GM12878 (cell line): ENCODE measurements around the gene RPRD1B. TPM values are rescaled to one million over a fixed set of nuclear protein-coding genes. Genes with fewer than 3 reads are reported as not detected.

Experiments
- ATAC-seq: fragments of 200-7000 bp; cut with Tn5 transposase; 3 replicates; pipeline ENCODE4 v1.9.1; 2020; ENCODE audit warnings: mild to moderate bottlenecking, moderate library complexity
- BruUV-seq: library from RNA; stranded (reverse); fragments of 400-500 nt; replicated peaks from 2 replicates; lab custom pipeline; 2021; lab: Mats Ljungman, UMichigan
- CTCF ChIA-PET: fragments of 300-600 bp; sonication (Branson Sonifier 250); formaldehyde crosslinking; extraction: SDS; loops from one replicate; lab custom pipeline; 2021; ENCODE audit warnings: inconsistent platforms; lab: Yijun Ruan, JAX
- POLR2A ChIA-PET: fragments of 350-600 bp; formaldehyde crosslinking; extraction: SDS; loops from one replicate; lab custom pipeline; 2021; ENCODE audit warnings: inconsistent platforms; lab: Charles Lee
- RAD21 ChIA-PET: fragments of 300-600 bp; sonication (Branson Sonifier 250); formaldehyde crosslinking; loops from one replicate; lab custom pipeline; 2023; ENCODE audit warnings: antibody characterized with exemption; ENCODE audit not compliant: unreplicated experiment; lab: Charles Lee
- SMC1A ChIA-PET: fragments of 300-600 bp; sonication (Branson Sonifier 250); formaldehyde crosslinking; loops from one replicate; lab custom pipeline; 2023; ENCODE audit not compliant: unreplicated experiment, uncharacterized antibody; lab: Charles Lee
- DNase-seq: peaks from one replicate; pipeline ENCODE4 v3.0.0-alpha.2; 2011; ENCODE audit warnings: low read depth, low spot score
- FAIRE-seq: peaks from 3 replicates; lab custom pipeline; 2011; peaks lifted over from hg19 to GRCh38; lab: Jason Lieb, UNC
- H2AFZ ChIP-seq: 2 replicates; pipeline ENCODE4 v1.6.0; 2011; ENCODE audit warnings: low read depth, low read length, control low read depth; ENCODE audit not compliant: control insufficient read depth
- H3K27ac ChIP-seq: 2 replicates; pipeline ENCODE4 v1.5.1; 2011; ENCODE audit warnings: control low read depth; ENCODE audit not compliant: control insufficient read depth, insufficient read depth
- H3K27me3 ChIP-seq, 2 experiments: replicated peaks in 1 of 2; 2 replicates each; pipeline versions ENCODE4 v1.6.0 to v1.6.1; 2011; ENCODE audit warnings: low read length in 1 of 2; ENCODE audit not compliant: control insufficient read depth in 2 of 2, insufficient read depth in 2 of 2
- H3K36me3 ChIP-seq, 2 experiments: 2 replicates each; pipeline ENCODE4 v1.5.1; 2011; ENCODE audit warnings: low read length in 1 of 2; ENCODE audit not compliant: control insufficient read depth in 2 of 2, insufficient read depth in 2 of 2
- H3K4me1 ChIP-seq: 2 replicates; pipeline ENCODE4 v1.6.1; 2011; ENCODE audit warnings: mild to moderate bottlenecking, low read length, moderate library complexity, mixed read lengths; ENCODE audit not compliant: control insufficient read depth, insufficient read depth
- H3K4me2 ChIP-seq: 2 replicates; pipeline ENCODE4 v1.6.0; 2011; ENCODE audit warnings: control low read depth; ENCODE audit not compliant: control insufficient read depth, insufficient read depth
- H3K4me3 ChIP-seq: fragments of 200-600 bp; sonication (generic); 2 replicates; pipeline ENCODE4 v1.5.1; 2016
- H3K79me2 ChIP-seq: 2 replicates; pipeline ENCODE4 v1.6.0; 2011; ENCODE audit warnings: low read length; ENCODE audit not compliant: control insufficient read depth, insufficient read depth
- H3K9ac ChIP-seq: 2 replicates; pipeline ENCODE4 v1.8.0; 2011; ENCODE audit warnings: low read length, control low read depth, mixed read lengths; ENCODE audit not compliant: control insufficient read depth, insufficient read depth
- H3K9me3 ChIP-seq: replicated peaks from 3 replicates; pipeline ENCODE4 v1.5.1; 2011; ENCODE audit warnings: mild to moderate bottlenecking, low read length; ENCODE audit not compliant: control insufficient read depth, insufficient read depth
- H4K20me1 ChIP-seq: 2 replicates; pipeline ENCODE4 v1.6.0; 2011; ENCODE audit not compliant: control insufficient read depth, insufficient read depth
- E2F4 ChIP-seq: IDR thresholded peaks from 2 replicates; pipeline ENCODE4 v1.6.1; 2012; ENCODE audit warnings: low read depth, low read length, improper control_type of control experiment
- FOS ChIP-seq: IDR thresholded peaks from 3 replicates; pipeline ENCODE4 v1.6.1; 2011; ENCODE audit warnings: borderline replicate concordance; ENCODE audit not compliant: insufficient read length; ENCODE audit errors: extremely low read depth
- FOXK2 ChIP-seq: fragments of 450-650 bp; IDR thresholded peaks from 2 replicates; pipeline ENCODE4 v1.6.1; 2017; ENCODE audit warnings: mild to moderate bottlenecking, moderate library complexity
- HDAC2 ChIP-seq: fragments of 200-600 bp; sonication (generic); IDR thresholded peaks from 2 replicates; pipeline ENCODE4 v1.6.1; 2017
- NBN ChIP-seq: fragments of 450-650 bp; IDR thresholded peaks from 2 replicates; pipeline ENCODE4 v1.6.1; 2016
- NFIC ChIP-seq: IDR thresholded peaks from 2 replicates; pipeline ENCODE4 v1.6.1; 2012; ENCODE audit warnings: low read depth, mild to moderate bottlenecking, inconsistent platforms, low read length, moderate library complexity
- NFYA ChIP-seq: IDR thresholded peaks from 2 replicates; pipeline ENCODE4 v1.6.1; 2011; ENCODE audit warnings: low read depth, mild to moderate bottlenecking, low read length, improper control_type of control experiment, borderline replicate concordance
- POU2F2 ChIP-seq: IDR thresholded peaks from 3 replicates; pipeline ENCODE4 v1.6.1; 2011; ENCODE audit warnings: low read depth, mild to moderate bottlenecking, low read length, borderline replicate concordance
- WRNIP1 ChIP-seq: IDR thresholded peaks from 2 replicates; pipeline ENCODE4 v1.6.1; 2011; ENCODE audit warnings: low read depth, low read length, improper control_type of control experiment, borderline replicate concordance
- ZBED1 ChIP-seq: IDR thresholded peaks from 2 replicates; pipeline ENCODE4 v1.6.1; 2016; ENCODE audit warnings: borderline replicate concordance
- ZNF217 ChIP-seq: fragments of 450-650 bp; IDR thresholded peaks from 2 replicates; pipeline ENCODE4 v1.6.1; 2017; ENCODE audit warnings: antibody characterized with exemption, mild to moderate bottlenecking
- WGBS: methylation state at CpG from one replicate; pipeline ENCODE4 v1.1.6; 2016; ENCODE audit warnings: low lambda C conversion rate; ENCODE audit not compliant: insufficient replicate concordance, insufficient coverage; ENCODE audit errors: missing lambda C conversion rate; 5-methylcytosine and 5-hydroxymethylcytosine counted together
- in situ Hi-C: fragments of 300-500 bp; cut with MboI; formaldehyde crosslinking; loops from 9 replicates; pipeline ENCODE4 v1.14.3; 2018; ENCODE audit warnings: mixed read lengths
- intact Hi-C: fragments of 100-400 bp; cut with micrococcal nuclease; formaldehyde crosslinking; loops from one replicate; pipeline ENCODE4 v1.14.2; 2022; ENCODE audit not compliant: unreplicated experiment
- polyA plus RNA-seq, 11 experiments: library from polyadenylated mRNA; depleted of rRNA in 4 of 11; unstranded in 6 of 11; stranded (reverse) in 5 of 11; fragments of >200 nt; fragmentation: Nextera tagmentation in 4 of 11; fragmentation: Illumina TruSeq in 1 of 11; extraction: Ambion mirVana in 4 of 11; extraction: Trizol in 1 of 11; gene quantifications; 1 replicate in 1 of 11; 2 replicates in 10 of 11; pipeline versions ENCODE4 v1.2.1 to v1.2.3, GENCODE V29; 2011 to 2016; ENCODE audit warnings: inconsistent platforms in 2 of 11, missing spikeins in 2 of 11, low read depth in 1 of 11
- total RNA-seq, 4 experiments: library from RNA; depleted of rRNA in 3 of 4; stranded (reverse); fragments of >200 nt in 3 of 4; fragmentation: Illumina TruSeq in 1 of 4; extraction: Trizol in 1 of 4; gene quantifications; 2 replicates each; pipeline versions ENCODE4 v1.2.1 to v1.2.3, GENCODE V29; 2013 to 2021
- TF ChIP-seq, protein P1 (sequence below): IDR thresholded peaks from 2 replicates; pipeline ENCODE4 v1.6.1; 2012; ENCODE audit warnings: low read length, inconsistent platforms
- TF ChIP-seq, protein P2 (sequence below): fragments of 450-650 bp; formaldehyde crosslinking; IDR thresholded peaks from 2 replicates; pipeline ENCODE4 v1.4.0; 2020; ENCODE audit warnings: mild to moderate bottlenecking, moderate library complexity
- TF ChIP-seq, protein P3 (sequence below): fragments of 450-650 bp; IDR thresholded peaks from 2 replicates; pipeline ENCODE4 v1.6.1; 2017; ENCODE audit warnings: mild to moderate bottlenecking, moderate library complexity

The RPRD1B gene
- total and polyA plus RNA-seq, 10 of the 15 experiments (the other 5 are each of a cell fraction or from before 2014, with no cell fraction given), result 5.2 to 40.2 (median 30.0) TPM

- Histone ChIP-seq H4K20me1 (no peaks in the 10 kb centered on the region), H3K27me3 (no peaks in the 10 kb centered on the region), H3K79me2 (no peaks in the 10 kb centered on the region; the same call in none of the 2 replicates), H3K27ac (no peak overlapping the region), H3K36me3 (peaks cover 17 to 25% of the 10 kb centered on the region in 2 experiments), H3K9ac (no peak overlapping the region), H3K9me3 (no peaks in the 10 kb centered on the region; the same call in 1 of the 3 replicates), H3K4me3 (no peak overlapping the region), H3K4me1 (peaks cover 13% of the 10 kb centered on the region), H3K4me2 (no peak overlapping the region), H2AFZ (no peak overlapping the region)
- RAD21 ChIA-PET, result interaction anchor here (0.7 to 6.1 kb wide), 25 partner anchors 9 to 345 kb away, joined by 3 to 88 read pairs (median 5); partner anchors contain the start of genes RPRD1B, TGM2 and TTI1
- in situ Hi-C loops, result loop anchor here (25.0 kb wide), 1 partner anchor 89 kb away; the partner anchor contains the start of gene TGM2
- DNase-seq (no peak), FAIRE-seq (no peak), ATAC-seq (no peak)
- no TSS peak for BruUV-seq
- intact Hi-C loops, result loop anchor here (1.0 kb wide), 2 partner anchors 92 to 148 kb away; partner anchors contain the start of gene TGM2
- SMC1A ChIA-PET, result interaction anchor here (0.6 to 12.3 kb wide), 27 partner anchors 9 to 461 kb away, joined by 3 to 166 read pairs (median 6); partner anchors contain the start of gene TGM2
- 0% methylated on average over 1 of the region's 1 CpG for WGBS
- POLR2A ChIA-PET, result interaction anchor here (0.7 to 1.2 kb wide), 6 partner anchors 18 to 94 kb away, joined by 3 to 7 read pairs (median 3); no protein-coding TSS in a partner anchor
- CTCF ChIA-PET, result interaction anchor here (0.6 to 12.1 kb wide), 40 partner anchors 16 to 882 kb away, joined by 3 to 260 read pairs (median 4); partner anchors contain the start of genes TGM2 and TTI1
- TF ChIP-seq E2F4, result no peak
- no peak for TF ChIP-seq NBN
- no peak for TF ChIP-seq FOS
- no peak for TF ChIP-seq HDAC2
- TF ChIP-seq, protein P1, sequence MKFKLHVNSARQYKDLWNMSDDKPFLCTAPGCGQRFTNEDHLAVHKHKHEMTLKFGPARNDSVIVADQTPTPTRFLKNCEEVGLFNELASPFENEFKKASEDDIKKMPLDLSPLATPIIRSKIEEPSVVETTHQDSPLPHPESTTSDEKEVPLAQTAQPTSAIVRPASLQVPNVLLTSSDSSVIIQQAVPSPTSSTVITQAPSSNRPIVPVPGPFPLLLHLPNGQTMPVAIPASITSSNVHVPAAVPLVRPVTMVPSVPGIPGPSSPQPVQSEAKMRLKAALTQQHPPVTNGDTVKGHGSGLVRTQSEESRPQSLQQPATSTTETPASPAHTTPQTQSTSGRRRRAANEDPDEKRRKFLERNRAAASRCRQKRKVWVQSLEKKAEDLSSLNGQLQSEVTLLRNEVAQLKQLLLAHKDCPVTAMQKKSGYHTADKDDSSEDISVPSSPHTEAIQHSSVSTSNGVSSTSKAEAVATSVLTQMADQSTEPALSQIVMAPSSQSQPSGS, result no peak
- TF ChIP-seq ZBED1, result no peak
- no peak for TF ChIP-seq FOXK2
- TF ChIP-seq, protein P2, sequence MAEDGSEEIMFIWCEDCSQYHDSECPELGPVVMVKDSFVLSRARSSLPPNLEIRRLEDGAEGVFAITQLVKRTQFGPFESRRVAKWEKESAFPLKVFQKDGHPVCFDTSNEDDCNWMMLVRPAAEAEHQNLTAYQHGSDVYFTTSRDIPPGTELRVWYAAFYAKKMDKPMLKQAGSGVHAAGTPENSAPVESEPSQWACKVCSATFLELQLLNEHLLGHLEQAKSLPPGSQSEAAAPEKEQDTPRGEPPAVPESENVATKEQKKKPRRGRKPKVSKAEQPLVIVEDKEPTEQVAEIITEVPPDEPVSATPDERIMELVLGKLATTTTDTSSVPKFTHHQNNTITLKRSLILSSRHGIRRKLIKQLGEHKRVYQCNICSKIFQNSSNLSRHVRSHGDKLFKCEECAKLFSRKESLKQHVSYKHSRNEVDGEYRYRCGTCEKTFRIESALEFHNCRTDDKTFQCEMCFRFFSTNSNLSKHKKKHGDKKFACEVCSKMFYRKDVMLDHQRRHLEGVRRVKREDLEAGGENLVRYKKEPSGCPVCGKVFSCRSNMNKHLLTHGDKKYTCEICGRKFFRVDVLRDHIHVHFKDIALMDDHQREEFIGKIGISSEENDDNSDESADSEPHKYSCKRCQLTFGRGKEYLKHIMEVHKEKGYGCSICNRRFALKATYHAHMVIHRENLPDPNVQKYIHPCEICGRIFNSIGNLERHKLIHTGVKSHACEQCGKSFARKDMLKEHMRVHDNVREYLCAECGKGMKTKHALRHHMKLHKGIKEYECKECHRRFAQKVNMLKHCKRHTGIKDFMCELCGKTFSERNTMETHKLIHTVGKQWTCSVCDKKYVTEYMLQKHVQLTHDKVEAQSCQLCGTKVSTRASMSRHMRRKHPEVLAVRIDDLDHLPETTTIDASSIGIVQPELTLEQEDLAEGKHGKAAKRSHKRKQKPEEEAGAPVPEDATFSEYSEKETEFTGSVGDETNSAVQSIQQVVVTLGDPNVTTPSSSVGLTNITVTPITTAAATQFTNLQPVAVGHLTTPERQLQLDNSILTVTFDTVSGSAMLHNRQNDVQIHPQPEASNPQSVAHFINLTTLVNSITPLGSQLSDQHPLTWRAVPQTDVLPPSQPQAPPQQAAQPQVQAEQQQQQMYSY (CRISPR knock-in tag), result no peak
- TF ChIP-seq WRNIP1, result no peak
- TF ChIP-seq, protein P3, sequence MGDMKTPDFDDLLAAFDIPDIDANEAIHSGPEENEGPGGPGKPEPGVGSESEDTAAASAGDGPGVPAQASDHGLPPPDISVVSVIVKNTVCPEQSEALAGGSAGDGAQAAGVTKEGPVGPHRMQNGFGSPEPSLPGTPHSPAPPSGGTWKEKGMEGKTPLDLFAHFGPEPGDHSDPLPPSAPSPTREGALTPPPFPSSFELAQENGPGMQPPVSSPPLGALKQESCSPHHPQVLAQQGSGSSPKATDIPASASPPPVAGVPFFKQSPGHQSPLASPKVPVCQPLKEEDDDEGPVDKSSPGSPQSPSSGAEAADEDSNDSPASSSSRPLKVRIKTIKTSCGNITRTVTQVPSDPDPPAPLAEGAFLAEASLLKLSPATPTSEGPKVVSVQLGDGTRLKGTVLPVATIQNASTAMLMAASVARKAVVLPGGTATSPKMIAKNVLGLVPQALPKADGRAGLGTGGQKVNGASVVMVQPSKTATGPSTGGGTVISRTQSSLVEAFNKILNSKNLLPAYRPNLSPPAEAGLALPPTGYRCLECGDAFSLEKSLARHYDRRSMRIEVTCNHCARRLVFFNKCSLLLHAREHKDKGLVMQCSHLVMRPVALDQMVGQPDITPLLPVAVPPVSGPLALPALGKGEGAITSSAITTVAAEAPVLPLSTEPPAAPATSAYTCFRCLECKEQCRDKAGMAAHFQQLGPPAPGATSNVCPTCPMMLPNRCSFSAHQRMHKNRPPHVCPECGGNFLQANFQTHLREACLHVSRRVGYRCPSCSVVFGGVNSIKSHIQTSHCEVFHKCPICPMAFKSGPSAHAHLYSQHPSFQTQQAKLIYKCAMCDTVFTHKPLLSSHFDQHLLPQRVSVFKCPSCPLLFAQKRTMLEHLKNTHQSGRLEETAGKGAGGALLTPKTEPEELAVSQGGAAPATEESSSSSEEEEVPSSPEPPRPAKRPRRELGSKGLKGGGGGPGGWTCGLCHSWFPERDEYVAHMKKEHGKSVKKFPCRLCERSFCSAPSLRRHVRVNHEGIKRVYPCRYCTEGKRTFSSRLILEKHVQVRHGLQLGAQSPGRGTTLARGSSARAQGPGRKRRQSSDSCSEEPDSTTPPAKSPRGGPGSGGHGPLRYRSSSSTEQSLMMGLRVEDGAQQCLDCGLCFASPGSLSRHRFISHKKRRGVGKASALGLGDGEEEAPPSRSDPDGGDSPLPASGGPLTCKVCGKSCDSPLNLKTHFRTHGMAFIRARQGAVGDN, result no peak
- TF ChIP-seq NFYA, result no peak
- TF ChIP-seq NFIC, result no peak
- no peak for TF ChIP-seq POU2F2
- TF ChIP-seq ZNF217, result no peak
These were observed 39.4 kb downstream of the RPRD1B start for GRCh38 chr20:38072898-38073297.
